ENCODE results near the gene ASXL1.
"Not testable (repeated sequence)": the region's sequence is repeated elsewhere in the genome, so short reads cannot be mapped to it uniquely, and the experiment has no call there.

Gene ASXL1

DNA sequence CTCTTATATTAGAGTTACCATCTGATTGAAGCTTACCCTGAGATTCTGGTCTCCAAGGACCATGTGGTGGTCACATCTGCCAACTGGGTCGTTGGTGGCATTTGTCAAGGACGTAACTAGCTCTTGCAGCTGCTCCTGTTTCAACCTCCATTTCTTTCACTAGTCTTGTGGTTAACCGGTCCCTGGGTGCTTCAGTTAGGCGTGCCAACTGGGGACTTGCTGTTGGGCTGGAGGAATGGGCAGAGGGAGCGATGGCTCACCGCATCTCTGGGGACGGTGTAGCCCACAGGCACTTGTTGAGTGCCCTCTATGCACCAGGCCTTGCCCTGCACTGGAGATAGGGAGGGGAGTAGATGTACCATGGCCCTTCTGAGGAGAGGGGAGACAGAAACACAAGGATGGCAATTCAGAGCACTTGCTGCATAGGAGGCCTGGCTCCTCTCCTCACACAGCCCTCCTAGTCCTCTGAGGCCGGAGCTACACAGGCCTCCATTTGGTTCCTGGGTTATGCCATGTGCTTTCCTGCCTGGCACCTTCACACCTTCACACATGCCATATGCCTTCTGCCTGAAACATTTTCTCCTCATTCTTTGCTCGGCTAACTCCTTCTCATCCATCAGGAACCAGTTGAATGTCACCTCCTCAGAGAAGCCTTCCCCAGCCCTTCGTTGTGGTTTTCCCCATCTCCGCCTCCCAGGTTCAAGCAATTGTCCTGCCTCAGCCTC lies 20.0 kb upstream of the ASXL1 start:
- no peak for DNase-seq (ENCODE audit: low spot score)

DNA sequence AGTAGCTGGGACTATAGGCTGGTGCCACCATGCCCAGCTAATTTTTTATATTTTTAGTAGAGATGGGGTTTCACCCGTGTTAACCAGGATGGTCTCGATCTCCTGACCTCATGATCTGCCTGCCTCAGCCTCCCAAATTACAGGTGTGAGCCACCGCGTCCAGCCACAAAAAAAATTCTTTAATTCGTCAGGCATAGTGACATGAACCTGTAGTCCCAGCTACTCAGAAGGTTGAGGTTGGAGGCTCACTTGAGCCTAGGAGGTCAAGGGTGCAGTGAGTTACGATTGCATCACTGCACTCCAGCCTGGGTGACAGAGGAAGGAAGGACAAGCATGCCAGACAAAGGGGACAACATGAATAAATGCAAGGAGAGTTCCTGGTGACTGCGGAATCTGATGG lies 19.5 kb upstream of the ASXL1 start:
- DNase-seq (ENCODE audit: low spot score) = no peak

DNA sequence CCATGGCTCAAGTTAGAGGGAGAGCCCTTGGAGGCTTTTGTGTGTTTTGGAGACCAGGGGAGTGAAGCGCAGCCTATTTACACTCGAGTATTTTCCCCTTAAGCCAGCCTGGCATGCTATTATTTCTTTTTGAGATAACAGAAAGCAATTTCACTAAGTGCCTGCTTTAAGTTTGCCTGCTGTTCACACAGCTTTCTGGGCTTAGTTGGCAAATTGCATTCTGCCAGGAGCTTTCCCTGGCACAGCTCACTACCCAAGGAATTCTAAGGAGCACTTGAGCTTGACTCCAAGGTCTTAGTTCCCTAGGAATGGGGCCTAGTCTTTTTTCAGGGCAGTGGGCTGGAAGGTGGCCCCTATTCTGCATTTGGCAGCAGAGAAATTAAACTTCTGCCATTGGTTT lies 19.0 kb upstream of the ASXL1 start:
- DNase-seq (ENCODE audit: low spot score) = no peak

DNA sequence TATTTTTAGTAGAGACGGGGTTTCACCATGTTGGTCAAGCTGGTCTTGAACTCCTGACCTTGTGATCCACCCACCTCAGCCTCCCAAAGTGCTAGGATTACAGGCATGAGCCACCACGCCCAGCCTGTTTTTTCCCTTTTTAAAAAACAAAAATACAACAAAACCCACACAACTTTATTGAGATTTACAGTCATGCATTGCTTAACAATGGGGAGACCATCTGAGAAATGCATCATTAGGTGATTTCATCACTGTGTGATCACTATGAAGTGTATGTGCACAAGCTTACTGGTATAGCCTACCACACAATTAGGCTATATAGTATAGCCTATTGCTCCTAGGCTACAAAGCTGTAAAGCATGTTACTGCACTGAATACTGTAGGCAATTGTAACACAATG lies 17.1 kb upstream of the ASXL1 start:
- not testable (repeated sequence) for DNase-seq (ENCODE audit: low spot score)

DNA sequence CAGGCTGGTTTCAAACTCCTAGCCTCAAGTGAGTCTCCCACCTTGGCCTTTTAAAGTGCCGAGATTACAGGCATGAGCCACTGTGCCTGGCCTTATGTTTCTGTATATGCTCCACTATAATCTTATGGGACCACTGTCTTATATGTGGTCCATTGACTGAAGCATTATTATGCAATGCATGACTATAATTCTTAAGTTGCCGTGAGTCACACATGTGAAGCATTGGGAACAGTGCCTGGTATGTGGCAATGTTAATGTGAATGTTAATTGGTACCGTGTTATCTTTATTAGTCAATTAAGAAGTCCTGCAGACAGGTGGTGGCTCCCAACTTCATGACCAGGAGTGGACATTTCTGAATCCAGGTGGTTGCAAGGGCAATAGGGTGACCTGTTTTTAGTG lies 14.7 kb upstream of the ASXL1 start:
- no peak for DNase-seq (ENCODE audit: low spot score)

DNA sequence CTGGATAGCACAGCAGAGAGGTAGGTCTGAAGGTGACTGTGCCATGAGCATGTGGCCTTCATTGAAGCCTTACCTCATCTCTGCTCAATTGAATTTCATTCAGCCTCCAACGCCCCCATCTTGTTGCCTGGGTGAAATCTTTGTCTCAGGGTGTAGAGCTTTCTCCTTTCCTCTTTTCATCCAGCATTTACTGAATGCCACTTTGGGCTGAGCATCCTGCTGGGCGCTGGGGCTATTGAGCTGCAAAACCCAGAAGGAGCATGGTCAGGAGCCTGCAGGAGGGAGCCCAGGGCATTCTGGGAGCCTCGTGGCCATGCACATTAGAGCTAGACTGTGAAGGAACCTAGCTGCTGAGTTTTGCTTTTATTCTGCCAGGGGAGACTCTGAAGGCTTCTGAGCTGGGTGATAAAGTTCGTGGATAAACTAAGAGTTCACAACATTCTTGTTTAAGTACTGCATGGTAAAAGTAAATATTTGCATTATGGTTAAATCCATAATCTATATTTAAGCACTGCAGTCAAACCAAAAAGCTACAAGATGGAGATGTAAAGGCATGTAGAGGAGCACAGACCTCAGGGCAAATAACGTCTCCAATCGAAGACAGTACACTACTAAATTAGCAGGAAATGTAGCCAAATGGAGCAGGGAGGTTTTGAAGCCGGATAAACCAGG lies 13.2 kb upstream of the ASXL1 start:
- DNase-seq (ENCODE audit: low spot score) = no peak

DNA sequence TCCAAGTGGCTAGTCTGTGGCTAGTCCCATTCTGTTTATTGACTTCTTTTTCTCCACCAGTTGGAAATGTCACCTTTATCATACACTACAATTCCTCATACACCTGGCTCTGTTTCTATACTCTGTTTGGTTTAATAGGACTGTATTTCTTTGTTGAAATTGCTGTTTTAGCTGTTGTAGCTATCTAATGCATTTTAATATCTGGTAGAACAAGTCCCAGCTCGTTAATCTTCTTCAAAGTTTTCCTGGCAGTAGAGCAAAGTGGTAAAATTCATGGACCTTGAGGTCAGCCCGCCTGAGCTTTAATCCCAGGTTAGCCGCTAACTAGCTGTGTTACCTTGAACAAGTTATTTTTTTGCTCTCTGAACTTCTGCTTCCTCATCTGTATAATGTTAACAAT lies 9.9 kb upstream of the ASXL1 start:
- no peak for DNase-seq (ENCODE audit: low spot score)

DNA sequence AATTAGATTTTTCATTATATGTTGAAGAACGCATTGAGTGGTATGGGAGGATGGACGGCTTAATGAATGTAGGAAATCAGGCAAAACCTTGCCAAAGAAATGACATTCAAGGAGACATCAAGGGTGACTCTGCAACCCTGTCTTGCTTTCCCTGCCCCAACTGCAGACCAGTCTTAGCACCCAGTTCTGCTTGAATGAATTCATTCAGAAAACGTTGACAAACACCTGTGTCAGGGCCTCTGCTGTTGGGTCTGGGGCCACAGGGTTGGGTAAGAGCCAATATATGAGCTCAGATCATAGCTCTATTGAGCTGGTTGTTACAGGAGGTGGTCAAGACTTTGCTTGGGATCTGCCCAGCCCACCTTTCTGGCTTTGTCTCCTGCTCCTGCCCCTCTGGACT lies 7.7 kb upstream of the ASXL1 start:
- no peak for DNase-seq (ENCODE audit: low spot score)

DNA sequence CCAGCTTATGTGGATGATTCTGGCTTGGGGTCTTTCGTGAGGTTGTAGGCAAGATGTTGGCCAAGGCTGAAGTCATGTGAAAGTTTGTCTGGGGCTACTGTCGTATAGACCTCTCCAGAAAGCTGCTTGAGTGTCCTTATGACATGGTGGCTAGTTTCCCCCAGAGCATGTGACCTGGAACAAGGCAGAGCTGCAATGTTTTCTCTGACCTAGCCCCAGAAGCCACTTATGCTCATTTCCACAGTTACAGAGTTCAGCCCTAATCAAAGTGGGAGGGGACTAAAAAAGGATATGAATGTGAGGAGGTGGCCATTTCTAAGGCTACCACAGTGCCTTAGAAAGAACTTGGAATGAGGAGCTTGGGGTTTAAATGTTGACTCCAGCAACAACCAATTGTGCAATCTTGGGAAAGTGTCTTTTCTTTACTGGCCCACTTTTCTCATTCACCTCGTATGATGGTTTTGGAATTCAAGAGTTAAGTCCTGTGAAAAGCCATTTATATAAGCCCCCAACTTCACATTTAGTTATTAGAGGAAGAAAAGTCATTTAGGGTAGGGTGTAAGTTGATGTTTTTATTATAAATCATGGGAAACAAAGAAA lies 5.9 kb upstream of the ASXL1 start:
- no peak for DNase-seq (ENCODE audit: low spot score)

DNA sequence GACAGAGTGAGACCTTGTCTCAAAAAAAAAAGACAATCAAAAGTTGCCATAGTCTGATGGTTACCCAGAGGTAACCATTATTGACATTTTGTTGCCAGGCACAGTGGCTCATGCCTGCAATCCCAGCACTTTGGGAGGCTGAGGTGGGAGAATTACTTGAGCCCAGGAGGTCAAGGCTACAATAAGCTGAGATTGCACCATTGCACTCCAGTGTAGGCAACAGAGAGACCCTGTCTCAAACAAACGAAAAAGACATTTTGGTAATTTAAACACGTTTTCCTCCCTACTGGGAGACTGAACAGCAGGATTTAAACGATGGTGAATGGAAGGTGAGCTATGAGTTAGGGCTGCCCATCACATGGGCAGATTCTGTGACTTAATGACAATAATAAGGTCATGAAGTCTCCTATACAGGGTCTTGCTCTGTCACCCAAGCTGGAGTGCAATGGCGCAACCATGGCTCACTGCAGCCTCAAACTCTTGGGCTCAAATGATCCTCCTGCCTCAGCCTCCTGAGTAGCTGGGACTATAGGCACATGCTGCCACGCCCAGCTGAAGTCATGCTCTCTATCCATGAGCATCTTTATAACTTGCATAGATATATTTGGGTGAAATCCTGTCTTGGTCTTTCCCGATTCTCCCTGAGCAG lies 4.2 kb upstream of the ASXL1 start:
- DNase-seq (ENCODE audit: low spot score) = no peak

DNA sequence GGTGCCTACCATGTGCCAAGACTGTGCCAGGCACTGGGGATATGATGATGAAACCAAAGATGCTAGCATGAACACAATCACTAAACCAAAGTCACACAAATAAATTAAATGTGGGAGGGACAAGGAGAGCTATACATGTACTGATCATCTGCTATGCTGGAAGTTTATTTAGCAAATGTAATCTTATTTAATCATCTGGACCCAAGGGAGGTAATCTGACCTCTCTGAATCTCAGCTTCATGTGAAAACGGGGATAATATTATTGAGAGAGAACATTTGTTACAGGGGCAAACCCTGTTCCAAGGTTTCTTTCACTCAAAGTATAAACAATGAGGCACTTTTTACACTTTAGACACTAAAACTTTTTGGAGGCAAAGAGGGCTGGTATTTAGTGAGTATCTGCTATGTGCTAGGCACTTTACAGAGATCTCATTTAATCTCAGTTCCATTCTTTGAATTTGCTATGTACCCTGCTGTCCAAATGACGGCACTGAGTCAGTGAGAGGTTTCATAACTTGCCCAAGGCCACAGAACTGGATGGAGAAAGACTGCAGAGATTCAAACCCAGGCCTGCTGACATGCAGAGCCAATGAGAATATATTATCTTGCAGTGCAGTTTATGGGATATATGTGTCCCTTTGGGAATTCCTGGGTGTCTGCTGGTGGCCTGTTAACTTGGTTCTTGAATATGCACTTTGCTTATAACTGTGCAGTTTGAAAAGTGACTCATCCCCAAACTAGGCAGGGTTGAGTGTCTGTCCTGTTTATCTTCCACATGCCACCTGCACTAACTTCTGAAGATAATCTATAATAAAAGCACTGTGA lies 3.3 kb upstream of the ASXL1 start:
- DNase-seq (ENCODE audit: low spot score) = no peak

DNA sequence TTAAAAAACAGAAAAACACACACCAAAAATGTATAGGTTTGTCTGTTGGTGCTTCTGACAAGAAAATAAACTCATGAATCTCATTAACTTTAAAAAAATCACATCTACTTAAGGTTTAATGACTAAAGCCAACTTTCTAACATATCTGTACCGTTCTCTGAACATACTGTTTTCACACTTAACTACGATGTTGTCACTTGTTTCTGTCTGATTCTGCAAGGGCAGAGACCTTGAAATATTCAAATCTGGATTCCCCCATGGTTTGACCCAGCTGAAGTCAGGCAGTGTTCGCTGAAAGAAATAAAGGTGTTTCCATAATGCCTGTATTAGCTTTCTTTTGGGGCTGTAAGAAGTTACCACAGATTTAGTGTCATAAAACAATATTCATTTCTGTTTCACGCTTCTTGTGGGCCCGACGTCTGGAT lies 2.7 kb upstream of the ASXL1 start:
- no peak for DNase-seq (ENCODE audit: low spot score)

DNA sequence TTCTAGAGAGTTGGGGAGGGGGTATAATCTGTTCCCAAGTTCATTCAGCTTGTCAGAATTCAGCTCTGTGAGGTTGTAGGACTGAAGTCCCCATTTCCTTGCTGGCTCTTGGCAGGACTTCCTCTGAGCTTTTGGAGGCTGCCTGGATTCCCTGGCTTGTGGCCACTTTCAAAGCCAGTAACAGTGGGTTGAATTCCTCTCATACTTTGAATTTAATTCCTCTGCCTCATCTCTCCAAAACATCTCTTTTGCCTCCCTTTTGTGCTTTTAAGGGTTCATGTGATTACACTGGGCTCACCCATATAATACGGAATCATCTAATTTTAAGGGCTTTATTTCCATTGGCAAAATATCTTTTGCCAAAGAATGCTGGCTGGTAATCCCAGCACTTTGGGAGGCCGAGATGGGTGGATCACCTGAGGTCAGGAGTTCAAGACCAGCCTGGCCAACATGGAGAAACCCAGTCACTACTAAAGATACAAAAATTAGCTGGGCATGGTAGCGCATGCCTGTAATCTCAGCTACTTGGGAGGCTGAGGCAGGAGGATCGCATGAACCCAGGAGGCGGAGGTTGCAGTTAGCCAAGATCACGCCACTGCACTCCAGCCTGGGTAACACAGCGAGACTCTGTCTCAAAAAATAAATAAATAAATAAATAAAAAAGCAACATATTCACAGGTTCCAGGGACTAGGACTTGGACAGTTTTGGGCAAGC lies 2.1 kb upstream of the ASXL1 start:
- DNase-seq (ENCODE audit: low spot score) = not testable (repeated sequence)

DNA sequence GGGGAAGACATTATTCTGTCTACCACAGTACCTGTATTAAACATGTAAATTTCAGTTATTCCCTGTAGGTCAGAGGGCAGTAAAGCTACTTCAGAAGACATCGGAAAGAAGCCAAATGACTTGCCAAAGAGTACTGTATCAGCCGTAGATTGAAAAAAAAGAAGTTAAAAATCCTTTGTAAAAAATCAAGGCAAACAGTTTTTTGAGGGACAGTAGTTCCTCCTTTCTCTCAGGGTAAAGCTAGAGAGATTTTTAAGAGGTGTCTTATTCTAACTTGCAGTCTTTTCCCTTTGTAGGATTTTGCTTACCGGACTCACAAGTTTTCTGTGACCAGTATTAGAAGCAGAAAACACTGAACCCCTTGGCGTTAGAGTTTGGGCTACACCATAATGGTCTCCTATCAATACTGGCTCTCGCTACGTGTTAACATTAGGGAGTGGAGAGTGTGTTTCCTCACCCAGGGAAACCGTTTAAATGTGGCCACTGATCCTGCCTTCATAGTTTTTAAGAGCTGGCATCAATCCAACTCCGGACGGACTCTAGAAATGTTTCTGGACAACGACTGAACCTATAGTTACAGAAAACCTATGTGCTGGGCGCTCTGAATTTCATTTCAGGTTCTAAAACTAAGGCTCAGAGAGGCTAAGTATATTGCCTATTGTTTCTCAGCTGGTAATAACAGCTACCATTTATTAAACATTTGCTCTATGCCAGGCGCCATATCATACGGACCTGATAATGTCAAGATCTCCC lies 1.3 kb upstream of the ASXL1 start:
- no peak for DNase-seq (ENCODE audit: low spot score)

DNA sequence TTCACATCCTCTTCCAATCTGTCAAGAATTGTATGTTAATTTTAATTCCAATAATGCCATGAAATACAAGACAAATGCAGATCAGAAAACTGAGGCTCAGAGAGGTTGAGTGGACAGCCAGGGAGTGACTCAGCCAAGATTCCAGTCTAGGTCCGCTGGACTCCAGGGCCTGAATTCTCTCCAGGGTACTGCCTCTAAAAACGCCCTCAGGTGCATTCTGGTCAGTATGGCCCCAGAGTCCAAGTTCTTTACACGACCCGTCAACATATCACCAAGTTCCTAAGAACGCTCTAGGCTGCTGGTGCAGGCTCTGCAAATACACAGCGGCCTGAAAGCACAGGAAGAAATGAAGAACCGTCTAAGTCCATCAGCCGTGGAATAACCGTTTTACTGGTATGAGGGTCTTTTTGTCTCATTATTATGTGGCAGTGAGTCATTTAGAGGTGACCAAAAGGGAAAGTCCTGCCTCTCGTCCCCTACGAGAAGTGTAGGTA lies 709 bp upstream of the ASXL1 start:
- DNase-seq (ENCODE audit: low spot score) = no peak

DNA sequence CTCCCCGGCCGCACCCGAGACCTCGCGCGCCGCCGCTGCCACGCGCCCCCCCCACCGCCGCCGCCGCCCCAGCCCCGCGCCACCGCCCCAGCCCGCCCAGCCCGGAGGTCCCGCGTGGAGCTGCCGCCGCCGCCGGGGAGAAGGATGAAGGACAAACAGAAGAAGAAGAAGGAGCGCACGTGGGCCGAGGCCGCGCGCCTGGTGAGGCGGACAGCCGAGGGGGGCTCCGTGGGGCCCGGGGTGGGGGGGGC lies 426 bp downstream of the ASXL1 start:
- DNase-seq (ENCODE audit: low spot score) = no peak

DNA sequence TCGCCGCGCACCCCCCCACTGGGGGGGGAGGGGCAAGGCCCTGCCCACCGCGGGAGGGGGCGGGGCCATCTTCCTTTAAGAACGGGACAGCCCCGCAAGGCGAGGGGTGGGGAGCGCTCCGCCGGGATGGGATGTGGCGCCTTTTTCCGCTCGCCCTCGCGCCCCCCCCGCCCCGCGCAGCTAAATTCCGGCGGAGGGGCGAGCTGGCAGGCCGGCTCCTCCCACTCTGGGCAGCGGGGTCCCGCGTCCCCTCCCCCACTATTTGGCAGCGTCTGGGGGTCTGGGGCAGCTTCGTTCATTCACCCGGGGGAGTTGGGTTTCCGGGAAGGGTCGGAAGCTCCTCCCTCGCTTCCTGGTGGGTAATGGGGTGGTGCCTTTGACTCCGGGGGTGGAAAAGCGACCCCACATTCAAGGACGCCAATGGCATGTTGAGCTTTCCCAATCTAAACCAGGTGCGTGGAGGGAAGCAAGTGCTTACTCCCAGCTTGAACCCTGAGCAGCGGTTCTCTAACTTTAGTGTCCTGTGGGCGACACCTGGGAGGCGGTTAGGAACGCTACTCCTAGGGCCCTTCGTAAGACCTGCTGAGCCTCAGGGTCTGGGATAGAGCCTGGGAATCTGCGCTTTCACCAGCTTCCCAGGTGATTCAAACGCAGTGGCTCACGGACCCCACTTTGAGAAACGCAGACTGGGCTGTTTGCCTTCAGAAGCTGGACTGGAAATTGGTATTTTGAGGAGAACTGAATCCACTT lies 927 bp downstream of the ASXL1 start:
- peak; percentile 89 for DNase-seq (ENCODE audit: low spot score)

DNA sequence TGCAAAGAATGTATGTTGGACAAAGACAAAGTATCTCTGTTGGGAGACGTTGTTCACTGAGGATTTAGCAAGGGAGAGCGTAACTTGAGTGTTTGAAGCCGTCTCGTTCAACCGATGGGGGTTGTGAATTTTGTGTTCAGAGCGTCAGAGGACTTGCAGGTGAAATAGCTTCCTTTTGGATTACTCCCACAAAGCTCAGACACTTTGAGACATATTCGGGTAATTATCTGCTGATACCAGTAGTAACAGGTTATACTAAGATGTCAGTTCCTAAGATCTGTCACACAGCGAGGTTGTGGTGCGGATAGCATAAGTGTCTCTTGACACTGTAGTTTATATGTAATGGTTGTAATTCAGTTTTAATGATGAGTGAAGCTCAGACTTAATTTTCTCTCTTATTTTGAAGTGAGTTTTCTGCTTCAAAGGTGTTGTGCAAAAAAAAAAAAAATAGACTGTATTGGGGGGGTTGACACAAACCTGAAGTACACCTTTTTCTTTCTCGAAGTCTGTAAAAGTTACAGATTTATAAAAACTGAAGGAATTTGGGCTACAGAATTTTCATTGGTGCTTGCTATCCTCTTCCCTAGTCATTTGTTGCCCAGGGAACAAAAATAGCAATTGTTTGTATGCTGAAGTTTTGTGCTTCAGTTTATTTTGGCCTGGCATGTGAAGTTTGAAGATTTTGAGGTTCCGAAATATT lies 1.7 kb downstream of the ASXL1 start:
- no peak for DNase-seq (ENCODE audit: low spot score)

DNA sequence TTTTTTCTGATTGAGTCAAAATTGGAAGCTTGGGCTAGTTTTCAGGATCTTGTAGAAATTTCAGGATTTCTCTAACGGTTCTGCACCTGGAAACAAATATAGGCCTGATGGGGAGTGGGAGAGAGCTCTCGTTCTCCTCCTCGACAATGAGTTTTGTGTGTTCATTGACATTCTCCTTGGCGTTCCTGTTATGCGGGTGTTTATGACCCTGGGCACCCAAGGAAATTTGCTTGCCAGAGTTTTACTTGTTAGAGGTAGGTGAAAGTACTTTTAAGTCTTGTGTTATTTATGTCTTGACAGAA lies 2.2 kb downstream of the ASXL1 start:
- DNase-seq (ENCODE audit: low spot score) = no peak

DNA sequence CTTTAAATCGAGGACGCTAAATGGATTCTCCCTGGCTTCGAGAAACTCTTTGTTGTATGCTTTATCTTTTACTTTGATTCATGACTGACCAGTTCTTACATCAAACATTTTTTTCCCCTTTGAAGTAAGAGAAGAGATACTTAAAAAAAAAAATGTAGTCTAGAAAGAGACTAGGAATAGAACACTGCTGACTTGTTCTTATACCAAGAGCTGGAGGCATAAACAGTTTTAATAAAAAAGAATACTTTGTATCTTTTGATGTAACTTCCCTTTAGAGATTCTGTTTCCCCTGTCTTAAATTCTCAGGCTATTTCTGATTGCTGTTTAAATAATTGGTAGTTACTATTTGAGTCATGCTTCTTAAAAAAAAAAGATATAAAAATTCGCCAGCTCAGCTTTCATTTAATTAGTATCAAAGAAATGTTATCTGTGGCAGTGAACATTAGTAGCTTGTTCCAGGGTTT lies 4.8 kb downstream of the ASXL1 start:
- no peak for DNase-seq (ENCODE audit: low spot score)

Data from left forelimb (tissue), 1 donor.